OCI-M1 (cell line): ENCODE data around the gene MYL5.
"Not testable (repeated sequence)": the region's sequence is repeated elsewhere in the genome, so short reads cannot be mapped to it uniquely, and the experiment has no call there.

Experiments
- DNase-seq: peaks from one replicate; lab custom pipeline; 2025; lab: John Stamatoyannopoulos, UW

MYL5 gene

GRCh38 chr4:687048-687970, 13.0 kb downstream of the MYL5 start:
- peak; percentile 49 for DNase-seq

- no peak for DNase-seq
Observed at GRCh38 chr4:687971-688853, 13.9 kb downstream of the MYL5 start.

- DNase-seq, result no peak
Observed at GRCh38 chr4:688854-689681, 14.7 kb downstream of the MYL5 start, which contains the start of gene SLC49A3. Gene SLC49A3, minus strand, starts transcription at chr4:689151. Its CDS starts 24 bp downstream, at chr4:689127.

DNA sequence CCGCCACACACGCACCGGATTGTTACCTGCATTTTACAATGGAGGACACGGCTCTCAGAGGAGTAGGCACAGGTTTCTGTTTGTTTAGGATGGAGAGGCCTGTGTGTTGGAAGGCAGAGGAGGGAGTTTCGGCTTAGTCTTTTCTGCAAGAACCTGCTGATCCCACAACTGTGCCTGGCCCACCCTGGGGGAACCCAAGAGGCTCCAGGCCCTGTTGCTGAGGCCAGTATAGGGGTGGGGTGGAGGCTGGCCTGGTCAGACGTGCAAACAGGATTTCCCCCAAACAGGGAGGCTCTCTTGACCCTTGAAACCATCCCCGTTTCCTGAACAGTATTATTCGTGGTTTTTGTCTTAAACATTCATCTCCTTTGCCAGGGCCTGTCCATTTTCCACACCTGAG, 15.4 kb downstream of the MYL5 start:
- no peak for DNase-seq

DNA sequence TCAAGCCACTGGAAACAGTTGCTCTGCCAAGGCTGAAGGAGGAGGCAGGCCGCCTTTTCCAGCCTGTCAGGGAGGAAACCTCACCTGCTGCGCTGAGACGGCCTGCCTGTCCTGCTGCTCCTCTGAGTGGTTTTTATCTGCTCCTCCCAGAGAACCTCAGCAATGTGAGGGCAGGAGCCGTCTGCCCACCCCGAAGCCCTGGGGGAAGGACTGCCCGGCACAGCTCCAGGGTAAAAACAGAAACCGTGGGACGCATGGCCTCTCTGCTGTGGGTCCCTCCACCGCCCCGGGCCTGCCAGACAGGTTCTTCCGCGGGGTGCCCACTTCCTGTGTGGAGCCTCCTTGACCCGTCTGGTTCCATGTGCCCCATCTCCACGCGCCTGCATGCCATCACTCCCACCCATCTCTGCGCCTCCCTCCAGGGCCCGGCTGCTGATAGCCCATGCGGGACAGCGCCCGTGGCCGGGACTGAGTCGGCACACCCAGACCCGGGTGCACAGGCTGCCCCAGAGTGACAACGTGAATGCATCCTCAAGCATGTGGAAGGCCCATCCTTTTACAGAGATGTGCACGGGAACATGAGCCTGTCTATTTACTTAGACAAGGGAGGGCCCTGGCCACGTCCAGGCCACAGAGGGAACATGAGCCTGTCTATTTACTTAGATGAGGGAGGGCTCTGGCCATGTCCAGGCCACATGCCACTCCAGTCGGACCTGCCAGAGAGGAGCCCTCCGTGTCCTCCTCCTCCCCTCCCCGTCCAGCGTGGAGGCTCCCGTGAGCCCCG, 18.6 kb downstream of the MYL5 start:
- no peak for DNase-seq

GRCh38 chr4:694341-694940, 20.1 kb downstream of the MYL5 start:
- DNase-seq, result not testable (repeated sequence)

GRCh38 chr4:699816-700580, 25.7 kb downstream of the MYL5 start:
- no peak for DNase-seq

DNA sequence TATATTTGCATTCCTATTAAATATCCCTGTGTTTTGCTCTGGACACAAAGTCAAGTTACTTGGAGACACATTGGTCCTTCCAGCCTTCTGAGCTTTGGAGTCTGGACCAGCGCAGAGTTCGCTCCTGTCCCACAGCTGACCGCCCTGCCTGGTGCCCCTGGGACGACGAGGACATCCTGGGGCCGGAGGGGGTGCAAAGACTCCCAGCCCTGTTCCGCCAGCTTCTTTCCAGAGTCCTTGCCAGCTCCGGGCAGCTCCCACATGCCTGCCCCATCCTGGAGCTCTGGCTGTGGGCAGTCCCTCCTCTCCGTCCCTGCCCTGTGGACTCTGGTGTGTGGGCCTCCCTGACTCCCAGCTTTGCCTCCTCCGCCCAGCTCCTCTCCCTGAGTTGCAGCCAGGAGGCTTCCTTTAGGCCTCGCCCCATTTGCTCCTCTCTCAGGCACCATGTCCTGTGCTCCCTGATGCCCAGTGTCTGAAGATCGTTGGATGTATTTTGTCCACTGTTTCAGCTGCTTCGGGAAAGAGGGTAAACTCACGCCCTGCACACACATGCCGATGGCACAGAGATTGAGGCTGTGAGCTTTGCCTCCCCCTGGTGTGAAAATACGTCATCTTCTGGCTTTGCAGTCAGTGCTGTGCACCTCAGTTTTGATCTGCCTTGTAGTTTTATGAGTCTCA, 26.4 kb downstream of the MYL5 start:
- DNase-seq, result no peak

- no peak for DNase-seq
Observed at GRCh38 chr4:702618-703048, 28.3 kb downstream of the MYL5 start.

- DNase-seq, result no peak
Observed at GRCh38 chr4:703336-704197, 29.2 kb downstream of the MYL5 start.

- DNase-seq, result no peak
Observed at GRCh38 chr4:704198-704891, 30.0 kb downstream of the MYL5 start.

GRCh38 chr4:704971-705277, 30.6 kb downstream of the MYL5 start:
- no peak for DNase-seq

GRCh38 chr4:705278-706082, 31.1 kb downstream of the MYL5 start, which contains the start of gene PCGF3:
Gene PCGF3, plus strand, starts transcription at chr4:705832. Its CDS starts 27,849 bp downstream, at chr4:733681.
- DNase-seq, result peak; percentile 97

- DNase-seq, result not testable (repeated sequence)
Observed at GRCh38 chr4:706083-706633, 31.8 kb downstream of the MYL5 start.

GRCh38 chr4:706834-707598, 32.7 kb downstream of the MYL5 start:
- DNase-seq, result no peak
